ENCODE measurements around the gene HERC3.

DNA sequence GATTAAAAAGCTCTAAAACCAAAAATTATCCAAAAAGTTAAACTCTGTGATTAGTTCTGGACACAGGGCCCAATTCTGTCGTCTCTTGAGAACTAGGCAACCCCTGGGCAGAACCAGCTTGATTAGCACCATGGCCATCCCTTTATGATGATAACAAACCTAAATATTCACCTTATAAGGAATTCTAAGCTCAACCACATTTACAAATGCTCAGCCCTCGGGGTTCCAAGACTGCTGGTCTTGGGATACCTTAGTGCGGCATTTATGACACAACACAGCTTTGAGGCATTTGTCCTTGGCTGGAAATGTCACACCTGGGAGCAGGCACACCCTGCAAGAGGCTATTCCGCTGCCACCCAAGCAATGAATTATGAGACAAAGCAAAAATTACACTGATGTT lies 132.9 kb downstream of the HERC3 start:
- TF ChIP-seq, protein P1, sequence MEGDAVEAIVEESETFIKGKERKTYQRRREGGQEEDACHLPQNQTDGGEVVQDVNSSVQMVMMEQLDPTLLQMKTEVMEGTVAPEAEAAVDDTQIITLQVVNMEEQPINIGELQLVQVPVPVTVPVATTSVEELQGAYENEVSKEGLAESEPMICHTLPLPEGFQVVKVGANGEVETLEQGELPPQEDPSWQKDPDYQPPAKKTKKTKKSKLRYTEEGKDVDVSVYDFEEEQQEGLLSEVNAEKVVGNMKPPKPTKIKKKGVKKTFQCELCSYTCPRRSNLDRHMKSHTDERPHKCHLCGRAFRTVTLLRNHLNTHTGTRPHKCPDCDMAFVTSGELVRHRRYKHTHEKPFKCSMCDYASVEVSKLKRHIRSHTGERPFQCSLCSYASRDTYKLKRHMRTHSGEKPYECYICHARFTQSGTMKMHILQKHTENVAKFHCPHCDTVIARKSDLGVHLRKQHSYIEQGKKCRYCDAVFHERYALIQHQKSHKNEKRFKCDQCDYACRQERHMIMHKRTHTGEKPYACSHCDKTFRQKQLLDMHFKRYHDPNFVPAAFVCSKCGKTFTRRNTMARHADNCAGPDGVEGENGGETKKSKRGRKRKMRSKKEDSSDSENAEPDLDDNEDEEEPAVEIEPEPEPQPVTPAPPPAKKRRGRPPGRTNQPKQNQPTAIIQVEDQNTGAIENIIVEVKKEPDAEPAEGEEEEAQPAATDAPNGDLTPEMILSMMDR (IDR thresholded peaks at IDR 0.05) = no peak
- TF ChIP-seq POLR2A (IDR thresholded peaks at IDR 0.05) = no peak
